Measurements from ENCODE around the gene PATE3. TPM values are rescaled to one million over a fixed set of nuclear protein-coding genes. Genes with fewer than 3 reads are reported as not detected.

Gene PATE3
- total and polyA plus RNA-seq, 2 donors (not counting 1 experiment from before 2014, with no cell fraction given) = not detected

DNA sequence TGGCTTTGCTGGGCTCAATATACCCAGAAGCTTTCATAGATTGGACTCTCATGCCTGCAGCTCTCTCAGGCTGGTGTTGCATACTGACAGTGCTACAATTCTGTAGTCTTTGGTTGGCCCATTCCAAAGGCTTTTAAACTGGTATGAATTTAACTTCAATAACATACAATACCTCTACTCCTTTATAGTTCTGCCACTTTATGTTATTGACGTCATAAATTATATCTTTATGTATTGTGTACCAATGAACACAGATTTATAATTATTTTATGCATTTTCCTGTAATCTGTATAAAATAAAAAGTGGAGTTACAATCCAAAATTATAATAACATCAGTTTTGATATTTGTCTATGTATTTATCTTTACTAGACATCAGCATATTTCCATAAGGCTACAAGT lies 25.5 kb upstream of the PATE3 start:
- no peaks in the 10 kb centered on the region for H3K79me2 ChIP-seq (ENCODE audit: control insufficient read depth, insufficient read depth, low read length)
- no peak overlapping the region for H3K4me2 ChIP-seq (ENCODE audit: extremely low read depth, insufficient read depth, low read length)
- no peak overlapping the region for H3K27ac ChIP-seq (ENCODE audit: insufficient read depth, low read length)
- no peak overlapping the region for H3K4me3 ChIP-seq (replicated peaks in 1 of 4; ENCODE audit: control extremely low read depth in 1 of 4, insufficient read depth in 1 of 4, low read depth in 3 of 4, low read length in 4 of 4)
- H3K9me3 ChIP-seq (ENCODE audit: control insufficient read depth, insufficient read depth, low read depth, low read length) = no peaks in the 10 kb centered on the region
- no peak overlapping the region for H2AFZ ChIP-seq (ENCODE audit: low read length)
- TF ChIP-seq EZH2 (IDR thresholded peaks at IDR 0.05; ENCODE audit: low read length, missing control alignments) (no peak), CTCF (conservative IDR thresholded peaks at IDR 0.05 in 1 of 2, IDR thresholded peaks at IDR 0.05 in 1 of 2; ENCODE audit: low read depth in 1 of 2, low read length in 2 of 2) (no peak)
- H4K20me1 ChIP-seq (ENCODE audit: control insufficient read depth, extremely low read depth, insufficient read depth, low read length) = no peaks in the 10 kb centered on the region
- H3K36me3 ChIP-seq (ENCODE audit: control insufficient read depth, insufficient read depth, low read length) = no peaks in the 10 kb centered on the region
- H3K27me3 ChIP-seq (ENCODE audit: control insufficient read depth, insufficient read depth, low read length) = no peaks in the 10 kb centered on the region
- H3K9ac ChIP-seq (ENCODE audit: insufficient read depth, low read length) = no peak overlapping the region
- no peaks in the 10 kb centered on the region for H3K4me1 ChIP-seq (ENCODE audit: control insufficient read depth, extremely low read depth, insufficient read depth, low read length)
- no peak for DNase-seq (ENCODE audit: low read depth in 2 of 2)

GRCh38 chr11:125763483-125763882 lies 24.4 kb upstream of the PATE3 start:
- Histone ChIP-seq H4K20me1 (ENCODE audit: control insufficient read depth, extremely low read depth, insufficient read depth, low read length) (no peaks in the 10 kb centered on the region), H2AFZ (ENCODE audit: low read length) (no peak overlapping the region), H3K4me3 (replicated peaks in 1 of 4; ENCODE audit: control extremely low read depth in 1 of 4, insufficient read depth in 1 of 4, low read depth in 3 of 4, low read length in 4 of 4) (no peak overlapping the region), H3K36me3 (ENCODE audit: control insufficient read depth, insufficient read depth, low read length) (no peaks in the 10 kb centered on the region), H3K27ac (ENCODE audit: insufficient read depth, low read length) (no peak overlapping the region), H3K9me3 (ENCODE audit: control insufficient read depth, insufficient read depth, low read depth, low read length) (no peaks in the 10 kb centered on the region), H3K9ac (ENCODE audit: insufficient read depth, low read length) (no peak overlapping the region), H3K79me2 (ENCODE audit: control insufficient read depth, insufficient read depth, low read length) (no peaks in the 10 kb centered on the region), H3K4me1 (ENCODE audit: control insufficient read depth, extremely low read depth, insufficient read depth, low read length) (no peaks in the 10 kb centered on the region), H3K27me3 (ENCODE audit: control insufficient read depth, insufficient read depth, low read length) (no peaks in the 10 kb centered on the region), H3K4me2 (ENCODE audit: extremely low read depth, insufficient read depth, low read length) (no peak overlapping the region)
- no peak for TF ChIP-seq CTCF (conservative IDR thresholded peaks at IDR 0.05 in 1 of 2, IDR thresholded peaks at IDR 0.05 in 1 of 2; ENCODE audit: low read depth in 1 of 2, low read length in 2 of 2)
- no peak for TF ChIP-seq EZH2 (IDR thresholded peaks at IDR 0.05; ENCODE audit: low read length, missing control alignments)
- DNase-seq (ENCODE audit: low read depth in 2 of 2) = no peak

GRCh38 chr11:125766251-125766650 lies 21.7 kb upstream of the PATE3 start:
- no peaks in the 10 kb centered on the region for H3K79me2 ChIP-seq (ENCODE audit: control insufficient read depth, insufficient read depth, low read length)

More at GRCh38 chr11:125766251-125766650, 21.7 kb upstream of the PATE3 start:
- no peak overlapping the region for H2AFZ ChIP-seq (ENCODE audit: low read length)
- no peak overlapping the region for H3K4me3 ChIP-seq (replicated peaks in 1 of 4; ENCODE audit: control extremely low read depth in 1 of 4, insufficient read depth in 1 of 4, low read depth in 3 of 4, low read length in 4 of 4)
- no peak overlapping the region for H3K4me2 ChIP-seq (ENCODE audit: extremely low read depth, insufficient read depth, low read length)
- no peak for DNase-seq (ENCODE audit: low read depth in 2 of 2)
- TF ChIP-seq EZH2 (IDR thresholded peaks at IDR 0.05; ENCODE audit: low read length, missing control alignments) (no peak), CTCF (conservative IDR thresholded peaks at IDR 0.05 in 1 of 2, IDR thresholded peaks at IDR 0.05 in 1 of 2; ENCODE audit: low read depth in 1 of 2, low read length in 2 of 2) (no peak)
- no peak overlapping the region for H3K27ac ChIP-seq (ENCODE audit: insufficient read depth, low read length)
- no peaks in the 10 kb centered on the region for H3K4me1 ChIP-seq (ENCODE audit: control insufficient read depth, extremely low read depth, insufficient read depth, low read length)
- H3K36me3 ChIP-seq (ENCODE audit: control insufficient read depth, insufficient read depth, low read length) = no peaks in the 10 kb centered on the region
- H4K20me1 ChIP-seq (ENCODE audit: control insufficient read depth, extremely low read depth, insufficient read depth, low read length) = no peaks in the 10 kb centered on the region
- H3K9me3 ChIP-seq (ENCODE audit: control insufficient read depth, insufficient read depth, low read depth, low read length) = no peaks in the 10 kb centered on the region
- H3K27me3 ChIP-seq (ENCODE audit: control insufficient read depth, insufficient read depth, low read length) = no peaks in the 10 kb centered on the region
- H3K9ac ChIP-seq (ENCODE audit: insufficient read depth, low read length) = no peak overlapping the region

Measured in fibroblast of lung (primary cell).